ENCODE results near the gene VPS13D. TPM values are rescaled to one million over a fixed set of nuclear protein-coding genes. Genes with fewer than 3 reads are reported as not detected.
A peak's percentile ranks its signal among the peaks of the same experiment; 100 is the strongest.

VPS13D gene
- total RNA-seq, 4 donors from 2014 or later = 137 to 238 (median 191) TPM

- TF ChIP-seq CTCF (IDR thresholded peaks at IDR 0.05) = no peak
- no peak for TF ChIP-seq POLR2A (IDR thresholded peaks at IDR 0.05)
- Histone ChIP-seq H3K9me3 (no peaks in the 10 kb centered on the region), H3K4me1 (peaks cover 86 to 97% of the 10 kb centered on the region in 2 donors), H3K4me3 (replicated peaks in 1 of 3) (no peak overlapping the region), H3K36me3 (no peaks in the 10 kb centered on the region), H3K27ac (peak overlapping the region; percentile 79 to 95 (median 89)), H3K27me3 (no peaks in the 10 kb centered on the region)
- intact Hi-C loops (cut with DNase I) = no loop called here
- WGBS, 2 donors = 37 to 59% methylated on average over 1 of the region's 1 CpG
- DNase-seq = no peak
Observed at GRCh38 chr1:12458571-12458970, 228.7 kb downstream of the VPS13D start.

- WGBS, 2 donors = 91 to 92% methylated on average over 6 of the region's 6 CpGs
- H3K4me3 ChIP-seq (replicated peaks in 1 of 3) = no peak overlapping the region
- TF ChIP-seq CTCF (IDR thresholded peaks at IDR 0.05) = no peak
- no peak for TF ChIP-seq POLR2A (IDR thresholded peaks at IDR 0.05)
- no peaks in the 10 kb centered on the region for H3K9me3 ChIP-seq
- no peaks in the 10 kb centered on the region for H3K36me3 ChIP-seq
- H3K27me3 ChIP-seq = no peaks in the 10 kb centered on the region
- peaks cover 87 to 97% of the 10 kb centered on the region in 2 donors for H3K4me1 ChIP-seq
- peak overlapping the region; percentile 61 to 96 (median 89) for H3K27ac ChIP-seq
- no peak for DNase-seq
- intact Hi-C loops (cut with DNase I) = no loop called here
Observed at GRCh38 chr1:12460121-12460520, 230.3 kb downstream of the VPS13D start.

GRCh38 chr1:12460911-12461621 lies 231.2 kb downstream of the VPS13D start:
- DNase-seq = peak; percentile 67 to 73
- WGBS, 2 donors = 22 to 34% methylated on average over 6 of the region's 6 CpGs

GRCh38 chr1:12461754-12462153 lies 231.9 kb downstream of the VPS13D start:
- intact Hi-C loops (cut with DNase I) = no loop called here
- Histone ChIP-seq H3K4me1 (peaks cover 83 to 88% of the 10 kb centered on the region in 2 donors), H3K4me3 (replicated peaks in 1 of 3) (no peak overlapping the region), H3K27ac (peak overlapping the region; percentile 61 to 96 (median 89)), H3K27me3 (no peaks in the 10 kb centered on the region), H3K36me3 (no peaks in the 10 kb centered on the region), H3K9me3 (no peaks in the 10 kb centered on the region)
- no peak for DNase-seq
- 40 to 56% methylated on average over 2 of the region's 2 CpGs for WGBS, 2 donors
- TF ChIP-seq CTCF (IDR thresholded peaks at IDR 0.05) (no peak), POLR2A (IDR thresholded peaks at IDR 0.05) (no peak)

More at GRCh38 chr1:12460911-12461621, 231.2 kb downstream of the VPS13D start:
- TF ChIP-seq CTCF (IDR thresholded peaks at IDR 0.05) (no peak), POLR2A (IDR thresholded peaks at IDR 0.05) (peak in 1 of 2 donors; percentile 20)
- no peaks in the 10 kb centered on the region for H3K27me3 ChIP-seq
- no peak overlapping the region for H3K4me3 ChIP-seq (replicated peaks in 1 of 3)
- intact Hi-C loops (cut with DNase I) = no loop called here
- H3K27ac ChIP-seq = peak overlapping the region; percentile 61 to 96 (median 89)
- H3K36me3 ChIP-seq = no peaks in the 10 kb centered on the region
- peaks cover 85 to 93% of the 10 kb centered on the region in 2 donors for H3K4me1 ChIP-seq
- H3K9me3 ChIP-seq = no peaks in the 10 kb centered on the region

- H3K27ac ChIP-seq = peak overlapping the region; percentile 61 to 96 (median 89)
- 72 to 83% methylated on average over 4 of the region's 4 CpGs for WGBS, 2 donors
- no peak overlapping the region for H3K4me3 ChIP-seq (replicated peaks in 1 of 3)
- no peaks in the 10 kb centered on the region for H3K9me3 ChIP-seq
- intact Hi-C loops (cut with DNase I) = no loop called here
- H3K27me3 ChIP-seq = no peaks in the 10 kb centered on the region
- TF ChIP-seq CTCF (IDR thresholded peaks at IDR 0.05) (no peak), POLR2A (IDR thresholded peaks at IDR 0.05) (no peak)
- H3K4me1 ChIP-seq = peaks cover 75 to 80% of the 10 kb centered on the region in 2 donors
- no peak for DNase-seq
- no peaks in the 10 kb centered on the region for H3K36me3 ChIP-seq
Observed at GRCh38 chr1:12462586-12462985, 232.8 kb downstream of the VPS13D start.

All from thyroid gland (tissue), 4 donors.